EL (cell line): ENCODE data around the gene KLF13.

Experiments
- DNase-seq: peaks from one replicate; pipeline ENCODE4 v3.0.0-alpha.2; 2016

The KLF13 gene

GRCh38 chr15:31405200-31405920, 78.7 kb downstream of the KLF13 start:
- no peak for DNase-seq

GRCh38 chr15:31407376-31407775, 80.7 kb downstream of the KLF13 start:
- no peak for DNase-seq

DNA sequence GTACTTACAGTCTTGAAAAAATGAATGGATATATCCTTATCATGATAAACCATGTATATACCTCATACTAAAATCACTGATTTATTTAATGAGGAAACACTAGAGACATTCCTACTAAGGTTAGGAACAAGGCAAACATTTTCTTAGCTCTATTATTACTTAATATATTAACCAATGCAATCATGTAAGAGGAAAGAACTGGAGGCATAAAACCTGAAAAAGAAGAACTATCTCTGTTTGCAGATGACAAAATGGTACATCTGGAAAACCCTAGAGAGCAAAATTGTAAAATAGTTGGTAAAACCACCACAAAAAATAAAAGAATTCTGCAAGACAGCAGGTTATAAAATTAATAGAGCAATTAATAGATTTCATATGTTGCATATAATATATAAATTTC, 81.2 kb downstream of the KLF13 start:
- DNase-seq, result no peak

- no peak for DNase-seq
These were observed 82.1 kb downstream of the KLF13 start for GRCh38 chr15:31408724-31409123.

GRCh38 chr15:31409171-31409570, 82.5 kb downstream of the KLF13 start:
- no peak for DNase-seq

DNA sequence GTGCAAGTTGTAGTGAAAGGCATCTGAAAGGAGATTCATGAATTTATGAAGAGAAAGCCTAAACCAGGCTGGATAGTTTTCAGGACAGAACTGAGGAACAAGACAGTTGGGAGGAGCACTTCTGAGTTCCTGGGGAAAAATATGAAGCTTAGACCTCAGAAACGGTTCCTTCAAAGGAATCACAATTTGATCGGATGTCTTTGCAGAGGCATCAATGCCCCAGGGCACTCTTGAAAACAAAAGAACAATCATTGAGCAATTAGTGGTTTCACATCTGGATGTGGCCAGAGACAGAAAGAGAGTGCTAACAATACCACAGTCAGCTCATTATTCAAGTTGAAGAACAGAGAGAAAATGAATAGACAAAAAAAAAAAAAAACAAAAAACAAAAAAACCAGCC, 86.2 kb downstream of the KLF13 start:
- no peak for DNase-seq

DNA sequence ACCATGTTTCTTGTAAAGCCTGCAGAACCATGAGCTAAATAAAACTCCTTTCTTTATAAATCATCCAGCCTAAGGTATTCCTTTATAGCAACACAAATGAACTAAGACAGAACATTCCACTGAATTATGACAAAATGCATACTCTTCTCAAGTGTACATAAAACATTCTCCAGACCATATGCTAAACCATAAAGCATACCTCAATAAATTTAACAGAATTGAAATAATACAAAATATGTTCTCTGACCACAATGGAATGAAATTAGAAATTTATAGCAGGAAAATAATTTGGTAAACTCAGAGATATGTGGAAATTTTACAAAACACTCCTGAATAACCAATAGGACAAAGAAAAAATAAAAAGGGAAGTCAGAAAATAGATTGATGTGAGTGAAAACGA, 88.6 kb downstream of the KLF13 start:
- no peak for DNase-seq

DNA sequence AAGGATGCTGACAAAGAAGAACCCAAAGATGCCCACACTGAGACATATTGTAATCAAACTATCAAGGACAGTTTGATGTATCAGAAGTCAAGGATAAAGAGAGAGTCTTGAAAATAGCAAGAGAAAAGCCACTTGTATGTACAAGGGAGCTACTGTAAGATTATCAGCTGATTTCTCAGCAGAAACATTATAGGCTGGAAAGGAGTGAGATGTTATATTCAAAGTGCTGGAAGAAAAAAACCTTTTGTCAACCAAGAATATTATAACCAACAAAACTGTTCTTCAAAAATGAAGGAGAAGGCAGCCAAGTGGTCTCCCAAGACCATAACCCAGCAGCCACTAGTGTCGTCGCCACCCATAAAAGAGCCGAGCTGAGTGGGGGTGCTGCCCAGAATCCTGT, 93.2 kb downstream of the KLF13 start:
- no peak for DNase-seq

DNA sequence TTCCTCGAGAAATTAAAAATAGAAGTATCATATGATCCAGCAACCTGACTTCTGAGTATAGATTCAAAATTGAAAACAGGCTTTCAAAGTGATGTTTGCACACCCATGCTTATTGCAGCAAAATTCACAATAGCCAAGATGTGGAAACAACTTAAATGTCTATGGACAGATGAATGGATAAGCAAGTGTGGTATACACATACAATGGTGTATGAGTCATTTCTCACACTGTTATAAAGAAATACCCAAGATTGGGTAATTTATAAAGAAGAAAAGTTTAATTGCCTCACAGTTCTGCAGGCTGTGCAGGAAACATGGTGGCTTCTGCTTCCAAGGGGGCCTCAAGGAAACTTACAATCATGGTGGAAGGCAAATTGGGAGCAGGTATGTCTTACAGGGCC, 100.8 kb downstream of the KLF13 start:
- no peak for DNase-seq
